Stimulated activated naive CD8-positive, alpha-beta T cell treated with anti-CD3 and anti-CD28 coated beads, Interleukin-15, Interleukin-2, amounts not matched to agents 100 U/mL and 50 U/mL, for 24 hours (primary cell): ENCODE measurements around the gene CCDC24.
A peak's percentile ranks its signal among the peaks of the same experiment; 100 is the strongest.

Experiments used
- ATAC-seq: fragments of 150-1000 bp; cut with Tn5 transposase; one replicate; pipeline ENCODE4 v1.10.0; 2021
- DNase-seq: peaks from one replicate; pipeline ENCODE4 v3.0.0; 2021

The CCDC24 gene

GRCh38 chr1:43980255-43981134 is 10.9 kb upstream of the CCDC24 start:
- ATAC-seq: no peak
- no peak for DNase-seq

- ATAC-seq (no peak), DNase-seq (no peak)
Observed at GRCh38 chr1:43981135-43981491, 10.3 kb upstream of the CCDC24 start.

GRCh38 chr1:43981636-43982035 is 9.8 kb upstream of the CCDC24 start:
- ATAC-seq: no peak
- DNase-seq: no peak

GRCh38 chr1:43982241-43982640 is 9.2 kb upstream of the CCDC24 start:
- ATAC-seq: no peak
- no peak for DNase-seq

GRCh38 chr1:43982808-43983207 is 8.6 kb upstream of the CCDC24 start:
- no peak for ATAC-seq
- DNase-seq: no peak

- DNase-seq (no peak), ATAC-seq (no peak)
Observed at GRCh38 chr1:43983253-43983899, 8.0 kb upstream of the CCDC24 start.

GRCh38 chr1:43984855-43985254 is 6.5 kb upstream of the CCDC24 start:
- DNase-seq (no peak), ATAC-seq (no peak)

GRCh38 chr1:43985984-43986595 is 5.3 kb upstream of the CCDC24 start:
- ATAC-seq (no peak), DNase-seq (no peak)

- ATAC-seq (no peak), DNase-seq (no peak)
Observed at GRCh38 chr1:43986712-43987111, 4.7 kb upstream of the CCDC24 start.

- ATAC-seq (no peak), DNase-seq (no peak)
Observed at GRCh38 chr1:43987159-43987902, 4.1 kb upstream of the CCDC24 start.

GRCh38 chr1:43990271-43991199 is 864 bp upstream of the CCDC24 start:
- no peak for ATAC-seq
- peak; percentile 18 for DNase-seq

GRCh38 chr1:43991200-43991475 is 261 bp upstream of the CCDC24 start:
- DNase-seq (no peak), ATAC-seq (no peak)

- DNase-seq (no peak), ATAC-seq (no peak)
Observed at GRCh38 chr1:43992232-43992995, 1.0 kb downstream of the CCDC24 start.

- no peak for DNase-seq
- ATAC-seq: no peak
Observed at GRCh38 chr1:43993206-43993914, 2.0 kb downstream of the CCDC24 start.

- no peak for ATAC-seq
Observed at GRCh38 chr1:43994071-43994470, 2.7 kb downstream of the CCDC24 start.

GRCh38 chr1:43994794-43995790 is 3.7 kb downstream of the CCDC24 start:
- no peak for ATAC-seq
- peak; percentile 27 for DNase-seq

More at GRCh38 chr1:43994071-43994470, 2.7 kb downstream of the CCDC24 start:
- DNase-seq: no peak

GRCh38 chr1:43995984-43996732 is 4.8 kb downstream of the CCDC24 start:
- DNase-seq: no peak
- ATAC-seq: no peak

GRCh38 chr1:43996733-43997115 is 5.3 kb downstream of the CCDC24 start:
- ATAC-seq (no peak), DNase-seq (no peak)
